ENCODE measurements around the gene EXOSC6.
"Not testable (repeated sequence)": the region's sequence is repeated elsewhere in the genome, so short reads cannot be mapped to it uniquely, and the experiment has no call there.

The EXOSC6 gene

GRCh38 chr16:70224645-70225044, 27.1 kb downstream of the EXOSC6 start:
- DNase-seq (ENCODE audit: low spot score); in situ Hi-C loops (cut with MboI; ENCODE audit: low sequenced_read_pairs, unreplicated experiment): not testable (repeated sequence)

DNA sequence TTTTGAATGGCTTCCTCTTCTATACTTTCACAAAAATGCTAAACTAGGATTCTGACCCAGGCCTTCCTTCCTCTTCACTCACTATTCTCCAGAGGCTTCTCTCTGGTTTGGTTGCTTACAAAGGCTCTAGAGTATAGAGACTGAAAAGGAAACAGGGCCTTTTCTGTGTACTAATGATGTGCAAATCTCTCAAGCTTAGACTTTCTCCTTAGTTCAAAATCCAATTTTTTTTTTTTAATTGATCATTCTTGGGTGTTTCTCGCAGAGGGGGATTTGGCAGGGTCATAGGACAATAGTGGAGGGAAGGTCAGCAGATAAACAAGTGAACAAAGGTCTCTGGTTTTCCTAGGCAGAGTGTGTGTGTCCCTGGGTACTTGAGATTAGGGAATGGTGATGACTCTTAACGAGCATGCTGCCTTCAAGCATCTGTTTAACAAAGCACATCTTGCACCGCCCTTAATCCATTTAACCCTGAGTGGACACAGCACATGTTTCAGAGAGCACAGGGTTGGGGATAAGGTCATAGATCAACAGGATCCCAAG, 27.7 kb downstream of the EXOSC6 start:
- DNase-seq (ENCODE audit: low spot score); in situ Hi-C loops (cut with MboI; ENCODE audit: low sequenced_read_pairs, unreplicated experiment): not testable (repeated sequence)

- in situ Hi-C loops (cut with MboI; ENCODE audit: low sequenced_read_pairs, unreplicated experiment); DNase-seq (ENCODE audit: low spot score): not testable (repeated sequence)
Observed at GRCh38 chr16:70223216-70223615, 28.5 kb downstream of the EXOSC6 start.

GRCh38 chr16:70222574-70222973, 29.2 kb downstream of the EXOSC6 start:
- DNase-seq (ENCODE audit: low spot score); in situ Hi-C loops (cut with MboI; ENCODE audit: low sequenced_read_pairs, unreplicated experiment): not testable (repeated sequence)

DNA sequence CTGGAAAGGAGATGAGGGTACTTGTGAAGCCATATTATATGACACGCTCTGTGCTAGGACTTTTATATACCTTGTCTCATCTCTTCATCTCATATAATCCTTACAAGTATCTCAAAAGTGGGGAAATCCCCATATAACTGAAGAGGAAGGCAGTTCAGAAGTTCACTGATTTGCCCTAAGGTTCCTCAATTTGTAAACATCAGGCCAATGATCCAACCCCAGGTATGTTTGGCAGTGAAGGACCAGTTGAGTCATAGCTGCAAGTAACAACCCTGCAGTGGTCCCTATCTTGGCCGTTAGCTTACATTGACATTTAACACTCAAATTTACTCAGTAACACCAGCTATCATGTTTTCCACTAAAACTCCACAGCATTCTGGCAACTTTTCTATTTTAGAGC, 33.2 kb downstream of the EXOSC6 start:
- in situ Hi-C loops (cut with MboI; ENCODE audit: low sequenced_read_pairs, unreplicated experiment), result not testable (repeated sequence)

DNA sequence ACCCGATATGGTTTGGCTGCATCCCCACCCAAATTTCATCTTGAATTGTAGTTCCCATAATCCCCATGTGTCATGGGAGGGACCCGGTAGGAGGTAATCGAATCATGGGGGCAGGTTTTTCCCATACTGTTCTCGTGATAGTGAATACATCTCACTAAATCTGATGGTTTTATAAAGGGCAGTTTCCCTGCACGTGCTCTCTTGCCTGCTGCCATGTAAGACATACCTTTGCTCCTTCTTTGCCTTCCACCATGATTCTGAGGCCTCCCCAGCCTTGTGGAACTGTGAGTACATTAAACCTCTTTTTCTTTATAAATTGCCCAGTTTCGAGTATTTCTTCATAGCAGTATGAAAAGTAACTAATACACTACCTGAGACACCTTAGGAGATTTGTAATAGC, 45.4 kb downstream of the EXOSC6 start:
- in situ Hi-C loops (cut with MboI; ENCODE audit: low sequenced_read_pairs, unreplicated experiment); DNase-seq (ENCODE audit: low spot score): not testable (repeated sequence)

More for the DNA sequence above, 33.2 kb downstream of the EXOSC6 start:
- DNase-seq (ENCODE audit: low spot score), result not testable (repeated sequence)

GRCh38 chr16:70204668-70205405, 46.9 kb downstream of the EXOSC6 start:
- in situ Hi-C loops (cut with MboI; ENCODE audit: low sequenced_read_pairs, unreplicated experiment); DNase-seq (ENCODE audit: low spot score): not testable (repeated sequence)

GRCh38 chr16:70204010-70204409, 47.7 kb downstream of the EXOSC6 start:
- in situ Hi-C loops (cut with MboI; ENCODE audit: low sequenced_read_pairs, unreplicated experiment), result not testable (repeated sequence)

GRCh38 chr16:70203508-70203907, 48.2 kb downstream of the EXOSC6 start:
- DNase-seq (ENCODE audit: low spot score); in situ Hi-C loops (cut with MboI; ENCODE audit: low sequenced_read_pairs, unreplicated experiment): not testable (repeated sequence)

More at GRCh38 chr16:70204010-70204409, 47.7 kb downstream of the EXOSC6 start:
- not testable (repeated sequence) for DNase-seq (ENCODE audit: low spot score)

DNA sequence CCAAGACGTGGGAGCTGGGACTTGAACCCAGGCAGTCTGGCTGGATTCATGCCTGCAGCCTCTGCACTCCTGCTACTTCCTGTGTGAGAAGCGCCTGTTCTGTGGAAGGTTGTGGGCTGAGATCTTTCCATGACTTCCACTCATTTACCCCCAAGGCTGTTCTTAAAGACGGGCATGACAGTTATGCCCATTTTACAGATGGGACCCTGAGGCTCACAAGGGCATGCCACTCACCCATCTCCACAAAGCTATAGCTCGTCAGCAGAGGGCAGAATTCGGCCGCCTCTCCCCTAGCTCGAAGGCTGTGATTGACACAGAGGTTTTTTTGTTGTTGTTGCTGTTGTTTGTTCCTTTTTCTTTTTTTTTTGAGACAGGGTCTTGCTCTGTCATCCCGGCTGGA, 51.7 kb downstream of the EXOSC6 start:
- DNase-seq (ENCODE audit: low spot score); in situ Hi-C loops (cut with MboI; ENCODE audit: low sequenced_read_pairs, unreplicated experiment): not testable (repeated sequence)

DNA sequence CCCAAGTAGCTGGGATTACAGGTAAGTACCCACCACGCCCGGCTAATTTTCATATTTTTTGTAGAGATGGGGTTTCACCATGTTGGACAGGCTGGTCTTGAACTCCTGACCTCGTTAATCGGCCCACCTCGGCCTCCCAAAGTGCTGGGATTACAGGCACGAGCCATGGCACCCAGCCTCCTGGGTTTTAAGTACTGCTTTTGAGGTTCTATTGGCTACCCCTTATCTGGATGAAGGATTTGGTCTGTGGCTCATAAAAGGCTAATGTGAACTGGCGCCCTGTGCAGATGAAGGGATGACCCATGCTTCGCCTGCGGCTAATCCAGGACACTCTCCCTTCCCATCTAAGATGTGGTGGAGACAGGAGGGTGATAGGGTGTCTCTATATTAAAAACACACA, 52.6 kb downstream of the EXOSC6 start:
- DNase-seq (ENCODE audit: low spot score); in situ Hi-C loops (cut with MboI; ENCODE audit: low sequenced_read_pairs, unreplicated experiment): not testable (repeated sequence)

DNA sequence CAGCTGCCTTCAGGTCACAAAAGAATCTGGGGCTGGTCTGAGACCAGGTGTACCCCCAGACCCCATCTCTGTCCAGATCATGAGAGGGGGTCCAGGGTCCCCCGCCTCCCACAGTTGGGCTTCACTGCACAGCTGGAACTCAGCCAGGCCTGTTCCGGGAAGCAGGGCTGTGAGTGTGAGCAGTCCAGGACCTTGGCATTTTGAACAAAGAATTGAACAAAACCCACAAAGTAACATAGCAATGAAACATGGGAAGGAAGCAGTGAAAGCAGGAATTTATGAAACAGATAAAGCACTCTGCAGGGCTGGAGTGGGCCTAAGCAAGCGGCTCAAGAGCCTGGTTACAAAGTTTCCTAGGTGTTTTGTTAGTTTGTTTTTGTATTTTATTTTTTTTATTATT, 53.1 kb downstream of the EXOSC6 start:
- in situ Hi-C loops (cut with MboI; ENCODE audit: low sequenced_read_pairs, unreplicated experiment); DNase-seq (ENCODE audit: low spot score): not testable (repeated sequence)

DNA sequence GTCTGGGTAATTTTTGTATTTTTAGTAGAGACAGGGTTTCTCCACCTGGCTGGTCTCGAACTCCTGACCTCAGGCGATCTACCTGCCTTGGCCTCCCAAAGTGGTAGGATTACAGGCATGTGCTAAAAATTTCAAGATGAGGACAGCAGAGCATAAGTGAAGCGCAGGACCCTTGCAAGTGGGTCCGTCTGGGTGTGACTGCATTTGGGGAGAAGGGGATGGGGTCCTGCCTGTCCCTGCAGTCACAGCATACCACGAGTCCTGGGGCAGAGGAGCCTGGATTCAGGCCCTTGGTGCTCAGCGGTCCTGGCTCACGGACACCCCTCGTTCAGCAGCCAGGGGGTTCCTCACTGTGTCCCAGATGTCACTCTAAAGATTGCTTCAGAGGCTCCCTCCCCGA, 53.5 kb downstream of the EXOSC6 start:
- DNase-seq (ENCODE audit: low spot score); in situ Hi-C loops (cut with MboI; ENCODE audit: low sequenced_read_pairs, unreplicated experiment): not testable (repeated sequence)

DNA sequence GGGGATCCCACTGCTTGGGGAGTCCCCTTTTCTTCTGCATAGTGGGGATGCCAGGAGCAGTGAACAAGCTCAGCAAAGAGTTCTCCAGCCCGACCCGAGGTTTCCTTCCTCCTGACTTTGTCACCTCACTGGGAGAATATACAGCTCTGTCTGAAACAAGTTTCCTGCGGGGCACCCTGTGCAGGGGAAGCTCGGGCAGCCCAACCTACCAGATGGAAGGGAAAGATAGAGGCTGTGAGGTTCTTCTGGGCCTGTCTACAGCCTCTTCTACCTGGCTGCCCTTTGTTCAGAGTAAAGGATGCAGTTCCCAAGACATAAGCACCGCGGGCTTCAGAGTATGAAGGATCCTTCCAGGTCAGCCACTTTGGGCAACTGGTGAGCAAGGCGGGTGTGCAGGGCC, 54.1 kb downstream of the EXOSC6 start:
- in situ Hi-C loops (cut with MboI; ENCODE audit: low sequenced_read_pairs, unreplicated experiment); DNase-seq (ENCODE audit: low spot score): not testable (repeated sequence)
